GM19023 (cell line): ENCODE results near the gene DHX58.

ENCODE experiments used
- ATAC-seq: cut with Tn5 transposase; IDR thresholded peaks from one replicate; pipeline ENCODE4 v1.9.1; 2021; ENCODE audit warnings: mild to moderate bottlenecking, moderate library complexity; ENCODE audit not compliant: unreplicated experiment

DHX58 gene

DNA sequence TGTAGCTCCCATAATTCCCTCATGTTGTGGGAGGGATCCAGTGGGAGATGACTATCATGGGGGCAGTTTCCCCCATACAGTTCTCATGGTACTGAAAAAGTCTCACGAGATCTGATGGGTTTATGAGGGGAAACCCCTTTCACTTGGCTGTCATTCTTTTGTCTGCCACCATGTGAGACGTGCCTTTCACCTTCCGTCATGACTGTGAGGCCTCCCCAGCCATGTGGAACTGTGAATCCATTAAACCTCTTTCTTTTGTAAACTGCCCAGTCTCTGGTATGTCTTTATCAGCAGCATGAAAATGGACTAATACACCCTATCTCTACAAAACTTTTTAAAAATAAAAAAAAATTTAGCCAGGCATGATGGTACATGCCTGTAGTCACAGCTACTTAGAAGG is 55.9 kb downstream of the DHX58 start:
- no peak for ATAC-seq

DNA sequence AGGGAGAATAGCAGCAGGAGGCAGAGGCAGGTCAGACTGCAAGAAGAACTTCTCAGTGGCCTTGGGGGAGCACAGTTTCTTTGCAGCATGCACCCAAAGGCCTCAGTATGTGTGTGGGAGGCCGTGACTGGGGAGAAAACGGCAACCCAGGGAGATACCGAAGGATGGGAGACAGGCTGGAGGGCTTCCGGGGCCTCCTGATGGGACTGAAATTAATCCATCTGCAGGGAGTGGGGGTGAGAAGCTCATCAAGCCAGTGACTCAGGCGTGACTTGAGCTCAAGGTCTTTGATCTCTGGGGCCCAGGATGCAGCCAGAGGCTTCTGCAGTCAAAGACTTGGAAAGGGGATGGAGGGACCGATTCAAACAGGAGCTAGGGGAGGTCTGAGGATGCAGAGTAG is 57.0 kb downstream of the DHX58 start:
- ATAC-seq: no peak

DNA sequence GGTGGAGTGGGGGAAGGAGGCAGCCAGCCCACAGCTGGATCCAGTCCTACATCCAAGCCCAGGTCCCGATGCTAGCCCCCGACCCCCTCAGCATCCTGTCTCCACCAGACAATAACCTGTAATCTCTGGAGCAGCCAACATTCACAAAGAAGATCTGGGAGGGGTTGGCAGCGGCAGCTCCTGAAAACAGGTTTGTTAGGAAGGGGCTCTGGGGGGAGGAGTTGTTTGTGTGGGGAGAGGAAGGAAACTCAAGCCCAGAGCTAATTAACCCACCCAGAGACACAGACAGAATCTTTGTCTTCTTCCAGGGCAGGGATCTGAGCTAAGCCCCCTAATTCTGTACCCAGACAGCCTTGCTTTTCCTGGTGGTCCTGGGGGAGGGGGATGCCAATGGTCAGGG is 57.5 kb downstream of the DHX58 start:
- no peak for ATAC-seq

DNA sequence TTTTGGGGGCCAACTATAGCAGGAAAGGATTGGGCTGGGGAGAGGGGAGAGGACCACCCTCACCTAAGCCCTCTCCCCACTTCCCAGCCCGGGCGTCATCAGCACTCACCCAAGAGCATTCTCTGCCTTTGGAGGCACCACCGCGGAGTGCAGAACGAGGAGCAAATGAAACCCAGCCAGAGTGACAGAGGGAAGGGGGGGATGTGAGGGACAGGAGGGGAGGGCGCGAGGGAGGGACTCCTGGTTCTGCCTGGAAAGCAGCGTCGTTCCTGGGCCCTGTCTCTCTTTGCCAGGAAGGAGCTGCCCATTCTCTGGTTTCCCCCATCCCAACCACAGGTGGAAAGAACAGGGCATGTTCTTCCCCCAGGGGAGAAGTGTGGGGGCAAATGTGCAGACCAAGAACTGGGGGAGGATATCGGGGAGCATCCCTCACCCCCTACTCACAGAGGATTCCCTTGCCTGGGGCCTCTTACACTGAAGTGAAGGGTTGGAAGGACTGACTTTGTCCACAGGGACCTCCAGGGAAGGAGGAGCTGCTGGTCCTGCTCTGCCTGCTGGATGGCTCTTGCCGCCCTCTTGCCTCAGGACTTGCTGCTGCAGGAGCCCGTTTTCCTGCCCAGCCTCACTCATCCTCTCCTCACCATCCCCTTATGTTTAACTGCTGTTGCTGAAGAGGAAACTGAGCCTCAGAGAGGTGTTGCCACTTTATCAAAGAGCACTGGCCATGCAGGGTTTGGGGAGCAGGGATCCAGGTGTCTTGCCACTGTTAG is 58.6 kb downstream of the DHX58 start:
- no peak for ATAC-seq

DNA sequence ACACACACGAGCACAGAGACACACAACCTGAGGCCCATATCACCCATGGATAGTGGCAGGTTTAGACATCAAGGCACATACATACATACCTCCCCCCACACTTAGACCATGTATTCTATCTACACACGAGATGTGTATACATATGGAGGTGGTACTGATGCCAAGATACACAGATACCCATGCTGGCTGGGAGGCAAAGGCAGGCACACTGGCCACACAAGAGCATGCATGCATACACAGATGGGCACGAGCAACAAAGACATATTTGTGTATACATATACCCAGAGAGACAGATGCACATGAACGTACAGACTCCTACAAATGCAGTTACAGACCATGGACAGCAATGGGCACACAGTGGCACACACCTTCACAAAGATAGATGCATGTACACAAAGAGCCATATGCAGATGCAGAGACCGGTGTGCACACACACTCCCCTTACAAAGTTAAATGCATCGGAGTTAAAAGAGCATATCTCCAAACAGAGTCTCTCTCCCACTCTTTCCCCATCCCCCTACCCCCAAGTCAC is 60.1 kb downstream of the DHX58 start:
- ATAC-seq: no peak

DNA sequence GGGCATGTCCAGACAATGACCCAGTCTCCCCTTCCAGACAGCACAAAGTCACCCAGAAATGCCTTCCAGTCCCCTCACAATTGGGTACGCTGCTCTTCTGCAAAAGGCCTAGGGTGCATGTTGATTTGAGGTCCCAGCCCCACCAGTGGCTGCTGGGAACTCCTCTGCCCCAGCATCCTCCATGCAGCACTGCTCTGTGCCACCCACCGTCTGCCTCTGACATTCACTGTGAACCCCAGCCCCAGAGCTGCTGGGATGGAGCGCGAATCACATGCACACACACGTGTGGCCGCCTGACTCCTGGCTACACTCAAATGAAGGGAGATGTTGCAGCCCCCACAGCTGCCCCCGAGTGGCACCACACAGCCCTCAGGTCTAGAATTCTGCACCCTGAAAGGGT is 60.9 kb downstream of the DHX58 start:
- no peak for ATAC-seq
